GM18861 (cell line): ENCODE data around the gene OR51A7.
"Not testable (repeated sequence)": the region's sequence is repeated elsewhere in the genome, so short reads cannot be mapped to it uniquely, and the experiment has no call there.

Experiments used
- ATAC-seq: cut with Tn5 transposase; IDR thresholded peaks from one replicate; pipeline ENCODE4 v1.9.1; 2021; ENCODE audit not compliant: unreplicated experiment

The OR51A7 gene

GRCh38 chr11:4955613-4956012 lies 52.0 kb downstream of the OR51A7 start, which contains the start of gene OR51A2:
Gene OR51A2, minus strand, starts transcription at chr11:4955713. Its CDS starts 0 bp downstream, at chr11:4955713.
- ATAC-seq, result not testable (repeated sequence)

GRCh38 chr11:4957396-4957795 lies 53.8 kb downstream of the OR51A7 start:
- no peak for ATAC-seq
